Adipocyte (in vitro differentiated cells): ENCODE results near the gene RYR2.

Source experiments
- DNase-seq: peaks from one replicate; pipeline ENCODE4 v3.0.0-alpha.2; 2015; ENCODE audit warnings: low read depth
- H3K27me3 ChIP-seq: replicated peaks from 2 replicates; pipeline ENCODE4 v1.7.0; 2013; ENCODE audit warnings: mild to moderate bottlenecking, low read length, moderate library complexity; ENCODE audit not compliant: control insufficient read depth, insufficient read depth
- H3K36me3 ChIP-seq: 2 replicates; pipeline ENCODE4 v1.7.0; 2013; ENCODE audit warnings: low read length, mild to moderate bottlenecking, moderate library complexity; ENCODE audit not compliant: control insufficient read depth, insufficient read depth, severe bottlenecking
- H3K4me1 ChIP-seq: 2 replicates; pipeline ENCODE4 v1.7.0; 2013; ENCODE audit warnings: mild to moderate bottlenecking, low read length, moderate library complexity; ENCODE audit not compliant: control insufficient read depth, insufficient read depth
- H3K4me3 ChIP-seq: 2 replicates; pipeline ENCODE4 v1.7.0; 2013; ENCODE audit warnings: mild to moderate bottlenecking, low read length, moderate library complexity
- H3K9ac ChIP-seq: 2 replicates; pipeline ENCODE4 v1.7.0; 2013; ENCODE audit warnings: mild to moderate bottlenecking, low read length, moderate library complexity
- H3K9me3 ChIP-seq: 2 replicates; pipeline ENCODE4 v1.7.0; 2013; ENCODE audit warnings: mild to moderate bottlenecking, low read length, moderate library complexity; ENCODE audit not compliant: control insufficient read depth

The RYR2 gene

DNA sequence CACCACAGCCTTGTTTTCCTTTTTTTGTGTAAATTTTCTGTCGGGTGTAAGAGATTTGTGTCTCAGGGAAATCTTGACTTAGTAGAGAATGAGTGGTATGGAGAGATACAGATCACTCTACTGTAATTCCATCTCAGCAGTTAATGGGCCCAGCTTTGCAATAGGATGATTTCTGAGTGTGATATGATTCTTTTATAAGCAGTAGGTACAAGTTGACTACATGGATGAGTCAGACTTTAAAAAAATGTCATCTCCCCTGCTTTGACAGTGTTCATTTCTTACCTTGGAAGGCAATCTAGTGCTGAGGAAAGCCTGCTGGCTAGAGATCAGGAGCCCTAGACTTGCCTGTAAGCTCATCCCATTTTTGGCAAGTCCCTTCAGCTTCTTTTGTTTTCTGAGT lies 261.9 kb downstream of the RYR2 start:
- H3K4me3 ChIP-seq, result no peak overlapping the region
- DNase-seq, result no peak
- H3K36me3 ChIP-seq, result no peaks in the 10 kb centered on the region
- peaks cover 5% of the 10 kb centered on the region for H3K9me3 ChIP-seq
- H3K4me1 ChIP-seq, result no peaks in the 10 kb centered on the region
- no peaks in the 10 kb centered on the region for H3K27me3 ChIP-seq
- no peak overlapping the region for H3K9ac ChIP-seq

DNA sequence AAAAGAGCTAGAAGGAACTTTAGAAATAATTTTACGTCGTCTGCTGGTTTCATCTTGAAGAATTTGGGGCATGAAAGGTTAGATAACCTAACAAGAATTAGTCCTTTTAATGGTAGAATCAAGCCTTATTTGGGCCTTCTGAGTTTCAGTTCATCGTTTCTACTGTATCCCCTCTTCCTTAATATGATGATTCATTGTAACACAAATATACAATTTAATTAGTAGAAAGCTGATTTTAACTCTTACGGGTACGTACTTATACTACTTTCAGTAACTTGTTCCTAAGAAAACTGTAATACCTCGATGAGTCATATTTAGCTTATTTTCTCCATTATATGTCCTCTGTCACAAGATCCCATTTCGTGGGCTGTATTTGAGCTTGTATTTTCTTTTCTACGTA lies 264.7 kb downstream of the RYR2 start:
- Histone ChIP-seq H3K4me3 (no peak overlapping the region), H3K9me3 (no peaks in the 10 kb centered on the region), H3K36me3 (no peaks in the 10 kb centered on the region), H3K9ac (no peak overlapping the region), H3K4me1 (no peaks in the 10 kb centered on the region), H3K27me3 (no peaks in the 10 kb centered on the region)
- no peak for DNase-seq

DNA sequence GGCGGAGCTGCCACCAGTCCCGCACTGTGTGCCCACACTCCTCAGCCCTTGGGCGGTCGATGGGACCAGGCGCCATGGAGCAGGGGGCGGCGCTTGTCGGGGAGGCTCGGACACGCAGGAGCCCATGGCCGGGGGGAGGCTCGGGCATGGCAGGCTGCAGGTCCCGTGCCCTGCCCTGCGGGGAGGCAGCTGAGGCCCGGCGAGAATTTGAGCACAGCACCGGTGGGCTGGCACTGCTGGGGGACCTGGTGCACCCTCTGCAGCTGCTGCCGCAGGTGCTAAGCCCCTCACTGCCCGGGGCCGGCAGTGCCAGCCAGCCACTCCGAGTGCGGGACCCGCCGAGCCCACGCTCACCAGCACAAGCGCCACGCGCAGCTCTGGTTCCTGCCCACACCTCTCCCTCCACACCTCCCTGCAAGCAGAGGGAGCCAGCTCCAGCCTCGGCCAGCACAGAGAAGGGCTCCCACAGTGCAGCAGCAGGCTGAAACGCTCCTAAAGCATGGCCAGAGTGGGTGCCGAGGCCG lies 267.7 kb downstream of the RYR2 start:
- DNase-seq, result no peak
- Histone ChIP-seq H3K9me3 (no peaks in the 10 kb centered on the region), H3K36me3 (no peaks in the 10 kb centered on the region), H3K4me1 (no peaks in the 10 kb centered on the region), H3K4me3 (no peak overlapping the region), H3K27me3 (no peaks in the 10 kb centered on the region), H3K9ac (no peak overlapping the region)

DNA sequence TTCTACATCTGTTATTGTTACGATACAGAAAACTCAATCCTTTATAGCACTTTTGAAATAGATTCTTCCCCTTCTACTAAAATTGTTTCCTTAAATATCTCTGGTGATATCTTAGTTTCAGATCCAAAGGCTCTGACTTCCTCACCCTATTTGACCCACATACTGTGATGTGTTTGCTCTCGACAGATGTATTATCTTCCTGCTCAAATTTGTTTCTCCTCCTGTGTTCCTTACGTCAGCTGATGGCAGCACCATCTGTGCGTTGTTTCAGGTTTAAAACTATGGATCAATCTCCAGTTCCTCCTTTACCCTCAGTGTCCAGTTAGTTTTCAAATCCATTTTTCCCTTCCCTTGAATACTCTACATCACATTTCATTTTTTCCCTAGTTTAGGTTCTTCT lies 274.4 kb downstream of the RYR2 start:
- Histone ChIP-seq H3K36me3 (no peaks in the 10 kb centered on the region), H3K4me3 (no peak overlapping the region), H3K9ac (no peak overlapping the region), H3K4me1 (no peaks in the 10 kb centered on the region), H3K27me3 (no peaks in the 10 kb centered on the region), H3K9me3 (no peaks in the 10 kb centered on the region)
- DNase-seq, result no peak

DNA sequence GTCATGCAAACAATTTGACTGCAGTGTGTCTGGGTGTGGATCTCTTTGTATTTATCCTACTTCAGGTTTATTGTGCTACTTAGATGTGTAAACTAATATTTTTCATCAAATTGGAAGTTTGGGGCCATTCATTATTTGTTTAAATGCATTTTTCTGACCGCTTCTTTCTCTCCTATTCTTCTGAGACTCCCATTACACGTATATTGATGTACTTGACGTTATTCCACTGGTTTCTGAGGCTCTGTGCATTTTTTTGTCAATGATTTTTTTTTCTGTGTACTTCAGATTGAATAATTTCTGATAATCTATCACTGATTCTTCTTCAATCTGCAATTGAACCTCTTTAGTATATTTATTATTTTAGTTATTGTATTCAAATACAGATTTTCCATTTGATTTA lies 276.8 kb downstream of the RYR2 start:
- no peak overlapping the region for H3K9ac ChIP-seq
- no peaks in the 10 kb centered on the region for H3K27me3 ChIP-seq
- H3K4me1 ChIP-seq, result no peaks in the 10 kb centered on the region
- no peaks in the 10 kb centered on the region for H3K9me3 ChIP-seq
- H3K36me3 ChIP-seq, result no peaks in the 10 kb centered on the region
- DNase-seq, result no peak
- no peak overlapping the region for H3K4me3 ChIP-seq

DNA sequence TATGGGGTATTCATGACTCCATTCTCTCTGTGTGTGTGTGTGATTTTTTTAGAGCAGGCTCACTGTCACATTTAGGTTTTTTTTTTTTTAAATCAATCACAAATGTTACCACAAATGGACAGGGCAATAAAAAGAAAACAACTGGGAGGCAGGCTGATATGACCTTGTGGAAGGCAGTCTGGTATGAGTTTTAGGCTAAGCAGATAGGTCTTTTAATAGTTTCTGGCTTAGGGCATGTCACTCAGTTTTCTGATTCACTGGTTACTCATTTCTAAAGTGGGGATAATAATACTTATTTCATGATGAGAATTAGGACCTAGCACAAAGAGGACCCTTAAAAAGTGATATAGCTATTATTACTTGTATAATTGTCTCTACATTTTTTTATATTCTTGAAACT lies 278.9 kb downstream of the RYR2 start:
- H3K36me3 ChIP-seq, result no peaks in the 10 kb centered on the region
- no peak overlapping the region for H3K9ac ChIP-seq
- no peaks in the 10 kb centered on the region for H3K4me1 ChIP-seq
- DNase-seq, result no peak
- H3K9me3 ChIP-seq, result no peaks in the 10 kb centered on the region
- H3K27me3 ChIP-seq, result no peaks in the 10 kb centered on the region
- H3K4me3 ChIP-seq, result no peak overlapping the region

DNA sequence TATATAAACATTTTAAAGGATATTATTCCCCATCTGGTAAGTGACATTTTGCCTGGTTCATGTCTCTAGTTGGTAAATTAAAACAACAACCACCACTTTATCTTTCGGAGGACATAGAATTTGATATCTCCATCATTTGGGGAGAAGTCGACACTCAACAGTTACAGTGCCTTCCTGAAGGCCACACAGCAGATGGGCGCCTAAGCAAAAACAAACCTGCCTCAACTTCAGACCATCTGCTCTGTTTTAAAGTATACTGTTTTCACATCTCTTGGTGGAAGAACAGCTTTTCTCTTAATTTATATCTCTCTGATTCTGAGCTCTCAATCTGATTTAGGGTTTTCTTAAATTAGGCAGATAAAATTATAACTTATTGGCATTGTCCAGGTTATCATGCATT lies 282.2 kb downstream of the RYR2 start:
- no peaks in the 10 kb centered on the region for H3K27me3 ChIP-seq

DNA sequence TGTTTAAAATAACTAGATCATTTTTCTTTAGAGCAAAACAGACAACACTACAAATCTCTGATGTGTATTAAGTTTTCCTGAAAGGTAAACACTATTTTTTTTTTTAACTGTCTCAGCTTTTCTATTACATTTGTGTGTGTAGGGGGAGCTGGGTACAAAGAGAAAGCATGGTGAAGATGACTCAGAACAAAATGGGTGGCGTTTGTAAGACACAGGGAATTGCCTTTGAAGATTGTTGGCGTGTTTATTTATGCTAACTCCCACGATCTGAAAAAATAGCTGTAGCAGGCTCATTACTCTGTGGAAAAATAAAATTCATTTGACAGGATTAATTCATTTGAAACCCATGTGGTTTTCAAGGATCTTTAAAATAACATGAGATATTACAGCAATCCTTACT lies 285.1 kb downstream of the RYR2 start:
- H3K27me3 ChIP-seq, result no peaks in the 10 kb centered on the region
- no peaks in the 10 kb centered on the region for H3K4me1 ChIP-seq
- no peak for DNase-seq
- H3K9me3 ChIP-seq, result no peaks in the 10 kb centered on the region
- no peak overlapping the region for H3K4me3 ChIP-seq
- H3K36me3 ChIP-seq, result no peaks in the 10 kb centered on the region
- no peak overlapping the region for H3K9ac ChIP-seq

More for the DNA sequence above, 282.2 kb downstream of the RYR2 start:
- no peak for DNase-seq
- Histone ChIP-seq H3K4me1 (no peaks in the 10 kb centered on the region), H3K4me3 (no peak overlapping the region), H3K36me3 (no peaks in the 10 kb centered on the region), H3K9me3 (no peaks in the 10 kb centered on the region), H3K9ac (no peak overlapping the region)

DNA sequence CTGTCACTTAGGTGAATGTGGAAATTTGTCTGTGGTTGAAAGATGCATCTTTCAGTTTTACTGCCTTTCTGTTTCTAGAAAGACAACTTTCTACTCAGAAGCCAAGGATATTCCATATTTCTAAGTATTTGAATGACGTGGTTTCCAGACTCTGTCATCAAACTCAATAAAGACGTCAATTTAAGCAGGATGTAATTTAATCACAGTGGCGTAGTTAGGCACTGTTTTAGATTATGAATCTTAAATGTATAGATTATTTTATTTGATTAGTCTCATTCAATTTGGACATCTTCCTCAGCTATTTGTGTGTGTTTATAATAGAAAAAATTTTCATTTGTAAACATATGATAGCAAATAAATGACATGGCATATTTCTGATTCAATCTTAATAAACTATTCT lies 298.9 kb downstream of the RYR2 start:
- Histone ChIP-seq H3K4me3 (no peak overlapping the region), H3K4me1 (no peaks in the 10 kb centered on the region), H3K27me3 (no peaks in the 10 kb centered on the region), H3K36me3 (no peaks in the 10 kb centered on the region), H3K9me3 (no peaks in the 10 kb centered on the region), H3K9ac (no peak overlapping the region)
- no peak for DNase-seq

DNA sequence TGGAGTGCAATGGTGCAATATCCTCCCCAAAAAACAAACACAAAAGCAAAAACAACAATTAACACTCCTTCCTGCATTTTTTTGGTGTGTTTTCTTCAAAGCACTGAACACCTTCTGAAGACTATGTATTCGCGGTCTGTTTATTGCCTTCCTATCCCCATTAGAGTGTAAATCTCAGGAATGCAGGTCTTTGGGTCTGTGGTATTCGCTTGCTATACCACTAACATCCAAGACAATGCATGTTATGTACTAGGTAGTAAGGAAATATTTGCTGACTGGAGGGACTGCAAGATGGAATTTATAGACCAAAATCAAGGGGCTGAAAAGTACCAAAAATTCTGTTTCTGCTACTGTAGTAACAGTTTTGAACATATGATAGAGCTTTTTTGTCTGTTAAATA lies 299.4 kb downstream of the RYR2 start:
- DNase-seq, result no peak
- H3K36me3 ChIP-seq, result no peaks in the 10 kb centered on the region
- H3K27me3 ChIP-seq, result no peaks in the 10 kb centered on the region

DNA sequence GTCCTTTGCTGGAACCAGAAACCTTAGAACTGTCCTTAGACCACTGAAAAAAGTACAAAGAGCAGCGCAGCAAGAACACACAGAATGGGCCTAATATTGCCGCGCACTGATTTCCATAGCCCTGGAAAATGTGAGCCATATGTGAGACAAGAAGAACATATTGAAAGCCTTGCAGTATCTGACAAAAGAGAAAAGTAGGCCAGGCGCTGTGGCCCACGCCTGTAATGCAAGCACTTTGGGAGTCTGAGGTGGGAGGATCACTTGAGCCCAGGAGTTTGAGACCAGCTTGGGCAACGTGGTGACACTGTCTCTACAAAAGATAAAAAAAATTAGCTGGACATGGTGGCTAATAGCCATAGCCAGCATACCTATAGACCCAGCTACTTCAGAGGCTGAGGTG lies 300.7 kb downstream of the RYR2 start:
- Histone ChIP-seq H3K4me3 (no peak overlapping the region), H3K36me3 (no peaks in the 10 kb centered on the region), H3K27me3 (no peaks in the 10 kb centered on the region), H3K9ac (no peak overlapping the region), H3K4me1 (no peaks in the 10 kb centered on the region), H3K9me3 (no peaks in the 10 kb centered on the region)
- no peak for DNase-seq

More for the DNA sequence above, 299.4 kb downstream of the RYR2 start:
- no peak overlapping the region for H3K4me3 ChIP-seq
- H3K4me1 ChIP-seq, result no peaks in the 10 kb centered on the region
- no peak overlapping the region for H3K9ac ChIP-seq
- no peaks in the 10 kb centered on the region for H3K9me3 ChIP-seq

DNA sequence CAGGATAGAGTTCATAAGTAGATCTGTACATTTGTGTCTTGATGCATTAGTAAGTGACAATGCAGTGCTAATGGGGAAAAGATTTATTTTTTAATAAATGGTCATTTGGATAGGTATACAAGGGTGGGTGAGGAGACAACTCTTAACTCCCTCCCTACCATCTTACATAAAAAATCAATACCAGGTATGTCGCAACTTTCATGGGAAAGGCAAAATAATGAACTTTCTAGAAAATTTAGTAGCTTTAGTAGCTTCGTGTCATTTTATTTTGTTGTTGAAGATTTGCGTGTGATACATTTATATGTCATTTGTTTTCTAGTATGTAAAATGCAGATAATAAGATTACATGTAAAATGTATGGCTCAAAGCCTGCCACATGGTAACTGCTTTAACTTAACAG lies 310.8 kb downstream of the RYR2 start:
- Histone ChIP-seq H3K9me3 (no peaks in the 10 kb centered on the region), H3K27me3 (no peaks in the 10 kb centered on the region), H3K4me3 (no peak overlapping the region), H3K36me3 (no peaks in the 10 kb centered on the region), H3K4me1 (no peaks in the 10 kb centered on the region), H3K9ac (no peak overlapping the region)
- no peak for DNase-seq
